ENCODE data around the gene CACNB1. TPM values are rescaled to one million over a fixed set of nuclear protein-coding genes. Genes with fewer than 3 reads are reported as not detected.

CACNB1 gene
- total and polyA plus RNA-seq, 2 donors (not counting 1 experiment from before 2014, with no cell fraction given), result 3.8 to 12.4 TPM

- CTCF ChIA-PET, result interaction anchor here (0.6 to 21.4 kb wide), 4 partner anchors 9 to 425 kb away, joined by 4 to 707 read pairs (median 48); partner anchors contain the start of gene RPL19
- Histone ChIP-seq H4K20me1 (ENCODE audit: control insufficient read depth, insufficient read depth, low read length, poor library complexity, severe bottlenecking) (no peaks in the 10 kb centered on the region), H3K36me3 (replicated peaks in 1 of 2; ENCODE audit: control extremely low read depth in 1 of 2, control insufficient read depth in 1 of 2, extremely low read depth in 1 of 2, insufficient read depth in 2 of 2, low read length in 1 of 2) (no peaks in the 10 kb centered on the region), H3K27me3 (replicated peaks in 1 of 4; ENCODE audit: control extremely low read depth in 1 of 4, control insufficient read depth in 3 of 4, insufficient read depth in 4 of 4, low read length in 3 of 4) (peaks cover 0 to 70% (median 43%) of the 10 kb centered on the region in 4 experiments), H3K9ac (ENCODE audit: low read length) (no peak overlapping the region), H3K79me2 (ENCODE audit: control insufficient read depth, insufficient read depth, low read length) (no peaks in the 10 kb centered on the region), H3K4me3 (ENCODE audit: control extremely low read depth in 1 of 5, extremely low read depth in 1 of 5, insufficient read depth in 1 of 5, low read depth in 2 of 5, low read length in 4 of 5) (no peak overlapping the region), H3K27ac (ENCODE audit: low read length in 2 of 2) (no peak overlapping the region), H3K4me2 (replicated peaks; ENCODE audit: low read depth, low read length, poor library complexity, severe bottlenecking) (no peak overlapping the region), H2AFZ (ENCODE audit: insufficient read depth, low read depth, low read length, poor library complexity, severe bottlenecking) (no peak overlapping the region), H3K4me1 (ENCODE audit: control insufficient read depth in 2 of 2, insufficient read depth in 2 of 2, low read length in 2 of 2) (peaks cover 31 to 35% of the 10 kb centered on the region in 2 donors), H3K9me3 (ENCODE audit: control extremely low read depth in 1 of 3, control insufficient read depth in 2 of 3, insufficient read depth in 1 of 3, low read length in 2 of 3) (peaks cover 0 to 12% (median 0%) of the 10 kb centered on the region in 3 donors)
- peaks cover 19% of the 10 kb centered on the region for H3K4me1 Mint-ChIP-seq
- no peak for ATAC-seq (ENCODE audit: low read depth)
- DNase-seq, result peak; percentile 7
- intact Hi-C loops (cut with micrococcal nuclease), result no loop called here
- no peak overlapping the region for H3K27ac Mint-ChIP-seq
- peaks cover 46% of the 10 kb centered on the region for H3K27me3 Mint-ChIP-seq
- 87% methylated on average over 11 of the region's 11 CpGs for WGBS (ENCODE audit: insufficient coverage)
- H3K4me3 Mint-ChIP-seq, result no peak overlapping the region
- no peaks in the 10 kb centered on the region for H3K9me3 Mint-ChIP-seq (ENCODE audit: insufficient read depth)
- no peak for TF ChIP-seq EZH2 (IDR thresholded peaks at IDR 0.05; ENCODE audit: borderline replicate concordance, insufficient read depth, low read depth, low read length, poor library complexity, severe bottlenecking)
- no peak for TF ChIP-seq CTCF (IDR thresholded peaks at IDR 0.05)
- POLR2A ChIA-PET, result no interaction called here
These were observed 31.9 kb upstream of the CACNB1 start for GRCh38 chr17:39229274-39229913.

- WGBS (ENCODE audit: insufficient coverage), result no CpG with 5 or more reads among the region's 2 CpGs
- no peak overlapping the region for H3K4me3 Mint-ChIP-seq
- peaks cover 57% of the 10 kb centered on the region for H3K27me3 Mint-ChIP-seq
These were observed 30.0 kb upstream of the CACNB1 start for GRCh38 chr17:39227364-39227919.

More at GRCh38 chr17:39227364-39227919, 30.0 kb upstream of the CACNB1 start:
- intact Hi-C loops (cut with micrococcal nuclease), result no loop called here
- Histone ChIP-seq H3K9ac (ENCODE audit: low read length) (no peak overlapping the region), H4K20me1 (ENCODE audit: control insufficient read depth, insufficient read depth, low read length, poor library complexity, severe bottlenecking) (no peaks in the 10 kb centered on the region), H2AFZ (ENCODE audit: insufficient read depth, low read depth, low read length, poor library complexity, severe bottlenecking) (no peak overlapping the region), H3K36me3 (replicated peaks in 1 of 2; ENCODE audit: control extremely low read depth in 1 of 2, control insufficient read depth in 1 of 2, extremely low read depth in 1 of 2, insufficient read depth in 2 of 2, low read length in 1 of 2) (no peaks in the 10 kb centered on the region), H3K27ac (ENCODE audit: low read length in 2 of 2) (no peak overlapping the region), H3K27me3 (replicated peaks in 1 of 4; ENCODE audit: control extremely low read depth in 1 of 4, control insufficient read depth in 3 of 4, insufficient read depth in 4 of 4, low read length in 3 of 4) (peaks cover 0 to 74% (median 42%) of the 10 kb centered on the region in 4 experiments), H3K4me2 (replicated peaks; ENCODE audit: low read depth, low read length, poor library complexity, severe bottlenecking) (no peak overlapping the region), H3K4me1 (ENCODE audit: control insufficient read depth in 2 of 2, insufficient read depth in 2 of 2, low read length in 2 of 2) (peaks cover 31 to 35% of the 10 kb centered on the region in 2 donors), H3K79me2 (ENCODE audit: control insufficient read depth, insufficient read depth, low read length) (no peaks in the 10 kb centered on the region), H3K4me3 (ENCODE audit: control extremely low read depth in 1 of 5, extremely low read depth in 1 of 5, insufficient read depth in 1 of 5, low read depth in 2 of 5, low read length in 4 of 5) (no peak overlapping the region), H3K9me3 (ENCODE audit: control extremely low read depth in 1 of 3, control insufficient read depth in 2 of 3, insufficient read depth in 1 of 3, low read length in 2 of 3) (peaks cover 0 to 12% (median 0%) of the 10 kb centered on the region in 3 donors)
- no peak for TF ChIP-seq EZH2 (IDR thresholded peaks at IDR 0.05; ENCODE audit: borderline replicate concordance, insufficient read depth, low read depth, low read length, poor library complexity, severe bottlenecking)
- DNase-seq (peak; percentile 5), ATAC-seq (ENCODE audit: low read depth) (no peak)
- Mint-ChIP-seq H3K4me1 (peaks cover 24% of the 10 kb centered on the region), H3K9me3 (ENCODE audit: insufficient read depth) (no peaks in the 10 kb centered on the region), H3K27ac (no peak overlapping the region)
- ChIA-PET CTCF (interaction anchor here (0.5 to 1.6 kb wide), 6 partner anchors 11 to 65 kb away, joined by 3 to 5 read pairs (median 4); no protein-coding TSS in a partner anchor), POLR2A (no interaction called here)

All from B cell (primary cell).